ENCODE results near the gene CBL.
A peak's percentile ranks its signal among the peaks of the same experiment; 100 is the strongest.

The CBL gene

GRCh38 chr11:119315131-119316015, 109.2 kb downstream of the CBL start:
- DNase-seq, result peak; percentile 36

GRCh38 chr11:119316016-119316728, 110.0 kb downstream of the CBL start:
- no peak for DNase-seq

DNA sequence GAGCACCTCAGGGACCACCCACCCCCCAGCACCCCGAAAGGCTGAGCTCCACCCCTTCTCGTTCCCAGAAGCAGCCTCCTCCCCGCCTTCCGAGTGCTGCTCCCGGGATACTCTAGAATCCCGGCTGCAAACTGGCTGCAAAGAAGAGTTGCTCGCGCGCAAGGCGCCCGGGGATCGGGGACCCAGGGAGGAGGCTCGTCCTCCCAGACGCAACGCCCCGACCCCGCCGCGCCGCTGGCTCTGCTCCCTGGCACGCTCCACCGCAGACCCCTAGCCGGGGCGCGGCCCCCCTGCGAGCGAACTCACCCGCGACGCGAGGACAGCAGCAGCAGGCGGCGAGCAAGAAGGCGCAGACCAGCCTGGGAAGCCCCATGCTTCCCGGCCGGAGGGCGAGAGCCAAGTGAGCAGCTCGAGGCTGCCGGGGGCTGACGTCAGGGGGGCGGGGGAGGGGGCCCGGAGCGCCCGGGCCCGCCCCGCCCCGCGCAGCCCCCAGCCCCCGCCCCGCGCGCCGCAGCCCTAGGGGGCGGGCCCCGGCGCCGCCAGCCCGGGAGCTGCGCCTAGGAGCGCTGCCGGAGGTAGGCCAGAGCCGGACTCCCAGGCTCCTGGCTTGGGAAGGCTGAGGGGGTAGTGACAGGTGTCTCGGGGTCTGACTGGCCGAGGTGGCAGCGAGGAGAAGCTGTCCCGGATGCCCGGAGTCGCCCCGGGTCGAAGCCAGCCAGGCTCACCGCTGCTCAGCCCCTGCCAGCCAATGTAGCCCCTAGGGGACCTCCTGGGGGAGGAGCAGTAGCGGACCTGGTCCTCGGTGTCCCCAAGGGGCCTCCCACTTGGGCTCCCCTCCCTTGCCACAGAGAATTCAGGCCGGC, 110.8 kb downstream of the CBL start, which contains the start of gene MCAM:
Gene MCAM (minus strand): TSS at position 402 of the 863 bp plus-strand sequence. CDS start 29 bp downstream, at position 373.
- DNase-seq, result no peak

DNA sequence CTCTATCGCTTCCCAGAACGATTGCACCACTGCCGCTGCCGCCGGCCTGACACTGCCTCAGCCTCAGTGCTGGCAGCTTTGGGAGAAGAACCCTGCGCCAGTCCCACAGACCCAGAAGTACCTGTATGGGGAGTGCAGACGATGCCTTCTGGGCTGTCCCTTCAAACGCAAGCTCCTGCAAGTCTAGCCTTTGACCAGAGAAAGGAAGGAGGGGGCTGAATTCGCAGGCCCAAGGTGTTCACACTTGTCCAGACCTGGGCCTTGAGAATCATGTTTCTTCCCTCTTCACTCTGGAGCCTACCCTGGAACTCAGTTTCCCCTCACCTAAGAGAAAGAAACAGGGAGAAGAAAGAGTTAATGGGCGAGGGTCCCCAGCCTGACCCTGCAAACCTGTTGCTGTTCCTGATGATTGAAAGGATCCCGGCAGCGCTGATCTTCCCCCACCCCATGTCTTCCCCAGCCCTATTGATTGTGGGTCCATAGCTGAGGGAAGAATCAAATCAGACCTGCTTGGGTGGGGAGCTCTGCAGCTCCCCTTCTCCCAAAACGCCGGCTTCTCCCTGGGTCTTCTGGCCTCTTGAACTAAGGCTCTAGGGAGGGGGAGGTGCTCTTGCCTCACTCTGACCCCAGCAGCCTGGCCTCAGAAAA, 111.6 kb downstream of the CBL start:
- no peak for DNase-seq

- DNase-seq, result no peak
These were observed 112.3 kb downstream of the CBL start for GRCh38 chr11:119318240-119319135.

GRCh38 chr11:119319136-119319699, 113.1 kb downstream of the CBL start:
- DNase-seq, result no peak

- DNase-seq, result no peak
These were observed 113.6 kb downstream of the CBL start for GRCh38 chr11:119319700-119320239.

DNA sequence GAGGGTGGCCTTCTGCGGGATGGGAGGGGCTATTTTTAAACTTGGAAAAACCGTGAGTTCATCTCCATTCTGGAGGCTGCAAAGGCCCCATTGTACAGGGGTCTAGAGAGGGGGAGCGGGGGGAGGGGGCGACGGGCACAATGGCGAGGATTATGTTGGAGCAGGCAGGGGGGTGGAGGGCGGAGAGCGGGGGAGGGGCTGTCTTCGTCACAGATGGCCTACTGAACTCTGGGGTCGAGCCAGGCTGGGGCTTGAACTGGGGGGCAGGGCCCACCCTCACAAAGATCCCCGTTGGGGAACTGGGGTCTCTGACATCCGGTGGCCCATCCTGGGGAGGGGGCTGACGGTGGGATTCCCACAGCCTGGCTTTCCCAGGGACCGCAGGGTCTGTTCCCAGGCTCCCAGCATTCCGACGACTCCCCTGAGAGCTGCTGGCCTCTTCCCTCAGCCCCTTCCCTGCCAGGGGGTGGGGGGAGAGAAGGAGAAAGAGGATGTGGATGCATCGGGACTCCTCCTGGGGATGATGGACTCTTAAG, 114.2 kb downstream of the CBL start:
- DNase-seq, result no peak

GRCh38 chr11:119320776-119321524, 114.8 kb downstream of the CBL start:
- DNase-seq, result no peak

DNA sequence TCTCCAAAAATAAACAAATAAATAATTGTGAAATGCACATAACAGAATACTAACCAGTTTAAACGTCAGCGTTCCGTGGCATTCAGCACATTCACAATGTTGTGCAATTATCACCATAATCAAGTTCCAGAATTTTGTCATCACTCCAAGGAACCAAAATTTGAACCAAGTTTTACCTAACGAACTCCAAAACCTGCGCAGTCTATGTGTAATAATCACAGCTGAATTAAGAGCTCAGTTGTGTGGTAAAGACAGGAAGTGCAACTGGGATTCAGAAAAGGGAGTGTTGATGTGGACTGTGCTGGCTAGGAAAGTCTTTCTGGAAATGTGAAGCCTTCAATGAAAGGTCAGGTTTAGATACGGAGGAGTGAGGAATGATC, 116.2 kb downstream of the CBL start:
- DNase-seq, result no peak

- DNase-seq, result no peak
These were observed 116.9 kb downstream of the CBL start for GRCh38 chr11:119322921-119323531.

DNA sequence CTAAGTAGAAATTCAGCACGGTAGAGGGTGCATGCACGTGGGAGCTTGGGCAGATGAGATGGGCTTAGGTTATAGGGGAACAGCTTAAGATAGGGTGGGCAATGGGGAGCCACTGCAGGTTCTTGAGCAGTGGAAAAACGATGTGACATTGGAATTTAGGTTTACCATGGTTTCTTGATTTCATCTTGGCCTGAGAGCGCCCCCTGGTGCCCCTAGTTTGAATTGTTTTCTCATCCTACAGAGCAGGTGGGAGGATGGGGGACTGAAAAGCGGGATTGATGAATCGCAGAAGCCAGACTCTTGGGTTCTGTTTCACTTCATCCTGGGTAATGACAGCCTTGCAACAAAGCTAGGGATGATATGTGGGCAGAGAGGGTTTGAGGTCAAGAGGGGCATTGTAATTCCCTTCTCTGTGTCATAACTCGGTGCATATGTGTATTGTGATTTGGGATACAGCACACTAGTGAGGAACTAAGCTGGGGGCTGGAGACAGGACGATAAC, 117.4 kb downstream of the CBL start:
- DNase-seq, result peak; percentile 63

- DNase-seq, result no peak
These were observed 118.0 kb downstream of the CBL start for GRCh38 chr11:119324189-119324588.

GRCh38 chr11:119329320-119329719, 123.2 kb downstream of the CBL start:
- no peak for DNase-seq

DNA sequence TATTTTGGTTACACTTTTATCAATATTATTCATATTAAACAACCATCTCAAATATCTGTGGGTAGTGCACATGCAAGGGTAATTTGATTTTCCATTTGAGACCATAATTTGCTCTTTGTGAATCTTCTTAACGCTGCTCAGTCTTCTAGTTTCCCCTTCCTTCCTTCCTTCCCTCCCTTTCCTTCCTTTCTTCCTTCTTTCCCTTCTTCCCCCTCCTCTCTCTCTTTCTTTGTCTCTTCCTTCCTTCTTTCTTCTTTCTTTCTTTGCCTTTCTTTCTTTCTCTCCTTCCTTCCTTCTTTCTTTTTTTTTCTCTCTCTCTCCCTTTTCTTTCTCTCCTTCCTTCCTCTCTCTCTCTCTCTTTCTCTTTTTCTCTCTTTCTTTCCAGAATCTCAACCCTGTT, 124.1 kb downstream of the CBL start:
- no peak for DNase-seq

GRCh38 chr11:119332111-119332765, 126.1 kb downstream of the CBL start:
- no peak for DNase-seq

- DNase-seq, result peak; percentile 88
These were observed 128.2 kb downstream of the CBL start, which contains the start of gene RNF26 for GRCh38 chr11:119334174-119334930. Gene RNF26, plus strand, starts transcription at chr11:119334527. Its CDS starts 596 bp downstream, at chr11:119335123.
